HT1080 (cell line): Measurements from ENCODE around the gene ENTPD7. TPM values are rescaled to one million over a fixed set of nuclear protein-coding genes. Genes with fewer than 3 reads are reported as not detected.
"Not testable (repeated sequence)": the region's sequence is repeated elsewhere in the genome, so short reads cannot be mapped to it uniquely, and the experiment has no call there.

Experiments
- DNase-seq: peaks from one replicate; pipeline ENCODE4 v3.0.0-alpha.2; 2015; ENCODE audit warnings: low read depth
- polyA plus RNA-seq, 2 experiments: library from polyadenylated mRNA; depleted of rRNA; stranded (reverse); fragments of >200 nt; gene quantifications; 2 replicates each; pipeline ENCODE4 v1.2.3, GENCODE V29; 2015
- total RNA-seq: library from RNA; depleted of rRNA; stranded (reverse); fragments of >200 nt; shearing (Covaris generic); gene quantifications from 2 replicates; pipeline ENCODE4 v1.2.3, GENCODE V29; 2014; rRNA removed

The ENTPD7 gene, protein sequence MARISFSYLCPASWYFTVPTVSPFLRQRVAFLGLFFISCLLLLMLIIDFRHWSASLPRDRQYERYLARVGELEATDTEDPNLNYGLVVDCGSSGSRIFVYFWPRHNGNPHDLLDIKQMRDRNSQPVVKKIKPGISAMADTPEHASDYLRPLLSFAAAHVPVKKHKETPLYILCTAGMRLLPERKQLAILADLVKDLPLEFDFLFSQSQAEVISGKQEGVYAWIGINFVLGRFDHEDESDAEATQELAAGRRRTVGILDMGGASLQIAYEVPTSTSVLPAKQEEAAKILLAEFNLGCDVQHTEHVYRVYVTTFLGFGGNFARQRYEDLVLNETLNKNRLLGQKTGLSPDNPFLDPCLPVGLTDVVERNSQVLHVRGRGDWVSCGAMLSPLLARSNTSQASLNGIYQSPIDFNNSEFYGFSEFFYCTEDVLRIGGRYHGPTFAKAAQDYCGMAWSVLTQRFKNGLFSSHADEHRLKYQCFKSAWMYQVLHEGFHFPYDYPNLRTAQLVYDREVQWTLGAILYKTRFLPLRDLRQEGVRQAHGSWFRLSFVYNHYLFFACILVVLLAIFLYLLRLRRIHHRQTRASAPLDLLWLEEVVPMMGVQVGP
- total RNA-seq = 14.6 and 15.0 TPM in 2 replicates
- polyA plus RNA-seq (2015; cell fraction: cytosol; rRNA removed) = 6.6 and 8.7 TPM in 2 replicates
- 6.9 and 7.4 TPM in 2 replicates for polyA plus RNA-seq (2015; cell fraction: nucleus; rRNA removed)

DNA sequence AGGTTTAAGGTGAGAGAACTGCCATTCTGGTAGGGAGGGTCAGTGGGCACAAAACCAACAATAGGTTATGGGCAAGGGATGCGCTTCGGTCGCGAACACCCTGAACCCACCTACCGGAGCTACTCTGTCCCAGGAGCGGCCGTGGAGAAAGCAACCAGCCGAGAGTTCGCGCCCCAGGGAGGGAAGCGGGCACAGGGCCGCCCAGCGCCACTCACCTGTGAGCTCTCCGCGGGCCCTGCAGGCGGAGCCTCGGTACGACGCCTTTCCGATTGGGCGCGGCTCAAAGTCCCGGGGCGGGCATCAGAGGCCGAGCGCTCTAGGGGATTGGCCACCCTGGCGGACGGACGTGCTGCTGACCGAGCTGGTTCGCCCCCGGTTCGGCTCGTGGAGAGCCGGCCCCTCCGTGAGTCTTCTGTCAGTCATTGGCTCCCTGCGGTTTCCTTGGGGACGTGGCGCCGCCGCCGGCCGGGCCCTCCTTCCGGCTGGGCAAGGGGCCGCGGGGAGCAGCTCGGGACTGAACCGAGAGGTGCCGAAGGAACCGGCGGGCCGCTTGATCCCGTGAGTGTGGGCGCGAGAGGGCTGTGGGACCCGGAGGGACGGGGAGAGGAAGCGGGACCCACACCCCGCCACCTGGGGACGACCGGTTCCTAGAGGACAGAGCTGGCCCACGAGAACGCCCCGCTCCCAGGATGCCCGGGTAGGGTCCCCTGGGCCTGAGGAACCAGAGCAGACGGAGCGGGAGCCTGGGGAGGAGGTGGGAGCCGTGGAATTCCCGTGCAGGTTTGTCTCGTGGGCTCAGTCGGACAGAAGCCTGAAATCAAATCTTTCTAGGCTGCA, at the start of gene ENTPD7:
ENTPD7 (plus strand) TSS at position 479 of the 837 bp plus-strand sequence. CDS start 448 bp downstream, outside the sequence.
- DNase-seq = peak; percentile 96

DNA sequence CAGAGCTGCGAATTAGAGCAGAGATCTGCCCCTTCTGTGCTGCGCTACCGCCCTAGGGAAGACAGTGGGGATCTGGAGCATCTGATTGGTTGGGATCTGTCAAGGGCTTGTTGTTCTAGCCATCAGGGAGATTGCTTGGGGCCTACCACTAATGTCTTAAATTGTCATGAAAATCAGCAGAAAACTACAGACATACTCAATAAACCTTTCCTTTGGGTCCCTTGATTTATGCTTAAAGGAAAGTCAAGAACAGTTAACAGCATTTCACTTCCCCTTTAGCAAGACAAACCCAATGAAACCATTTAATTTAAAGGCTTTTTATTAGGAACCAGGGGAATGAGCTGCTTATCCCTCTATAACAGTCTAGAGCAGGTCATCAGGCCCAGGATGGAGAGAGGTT, 49.1 kb upstream of the ENTPD7 start:
- DNase-seq = no peak

DNA sequence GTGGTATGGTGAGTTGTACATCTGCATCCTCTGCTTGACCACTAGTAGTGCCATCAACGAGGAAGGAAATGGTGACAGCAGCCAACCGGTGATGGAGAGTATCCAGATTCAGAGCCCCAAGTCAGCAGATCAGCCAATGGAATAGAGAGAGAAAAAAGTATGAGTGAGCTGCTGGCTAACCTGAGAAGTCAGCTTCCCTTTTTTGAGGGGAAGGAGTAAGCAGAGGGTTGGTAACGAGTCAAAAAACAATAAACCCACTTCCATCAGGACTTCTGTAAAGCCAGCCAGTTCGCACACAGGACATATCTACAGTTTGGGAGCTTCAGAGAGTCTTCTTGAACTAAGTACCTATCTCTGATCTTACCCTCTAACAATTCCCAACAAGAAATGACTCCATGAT, 48.0 kb upstream of the ENTPD7 start:
- DNase-seq = no peak

DNA sequence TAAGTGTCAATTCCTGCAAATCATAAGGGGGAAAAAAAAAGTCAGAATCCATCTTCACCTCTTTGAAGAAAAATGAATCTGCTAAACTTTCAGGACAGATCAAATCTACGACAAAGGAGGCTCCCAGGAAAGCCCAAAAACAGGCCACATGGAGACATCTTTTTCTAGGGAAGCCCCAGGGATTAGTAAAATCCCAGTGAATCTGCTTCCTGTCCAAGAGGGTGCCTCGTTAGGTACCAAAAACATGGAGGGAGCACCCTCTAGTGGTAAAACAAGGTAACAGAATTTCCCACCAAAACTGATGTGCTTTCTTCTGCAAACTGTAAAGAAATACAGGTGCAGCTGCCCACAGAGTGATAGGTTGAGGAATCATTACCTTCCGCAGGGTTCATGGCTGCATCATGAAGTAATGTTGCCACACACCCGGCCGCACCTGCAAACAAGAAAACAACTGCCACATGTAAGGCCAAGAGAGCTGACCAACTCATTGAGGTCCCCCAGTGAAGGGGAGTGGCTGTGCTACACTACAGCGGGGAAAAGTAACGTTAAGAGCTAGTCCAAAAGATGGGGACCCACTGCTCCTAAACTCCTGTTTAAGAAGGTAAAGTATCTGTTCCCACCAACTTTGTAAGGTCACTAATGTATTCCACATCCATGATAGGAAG, 47.0 kb upstream of the ENTPD7 start:
- DNase-seq = peak; percentile 60

DNA sequence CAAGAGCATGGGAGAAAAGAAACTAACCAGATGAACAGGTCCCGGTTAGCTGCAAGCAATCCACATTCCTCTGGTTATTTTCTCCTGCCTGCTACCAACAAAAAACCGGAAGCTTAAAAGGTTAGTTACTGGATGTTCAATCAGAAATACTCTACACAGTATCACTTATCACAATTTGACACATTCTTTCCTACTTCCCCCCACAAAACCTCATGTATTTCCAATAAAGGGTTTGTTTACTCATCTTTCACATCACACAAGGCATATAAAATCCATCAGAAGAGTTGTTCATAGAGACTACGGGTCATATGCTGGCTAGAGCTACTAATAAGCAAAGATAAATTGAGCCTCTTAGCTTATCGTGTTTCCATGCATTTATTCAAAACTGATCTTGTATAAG, 43.9 kb upstream of the ENTPD7 start:
- DNase-seq = no peak

DNA sequence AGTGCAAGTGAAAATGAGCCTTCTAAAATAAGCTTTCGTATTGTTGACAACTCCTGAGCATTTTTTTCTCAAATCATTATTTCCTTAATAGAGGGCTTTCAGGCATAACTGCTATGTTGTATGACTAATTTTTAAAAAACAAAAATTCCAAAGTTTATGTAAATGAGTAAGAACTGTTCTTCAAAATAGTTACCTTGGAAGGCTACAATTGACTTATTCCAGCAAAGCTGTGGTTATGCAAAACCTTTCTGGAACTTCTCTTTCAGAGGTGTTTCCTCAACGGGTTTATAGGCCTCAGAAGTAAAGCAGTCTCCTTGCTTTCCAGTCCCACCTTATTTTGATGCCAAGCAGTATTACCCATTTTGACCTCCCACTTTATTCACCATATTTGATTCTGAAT, 41.6 kb upstream of the ENTPD7 start:
- no peak for DNase-seq

DNA sequence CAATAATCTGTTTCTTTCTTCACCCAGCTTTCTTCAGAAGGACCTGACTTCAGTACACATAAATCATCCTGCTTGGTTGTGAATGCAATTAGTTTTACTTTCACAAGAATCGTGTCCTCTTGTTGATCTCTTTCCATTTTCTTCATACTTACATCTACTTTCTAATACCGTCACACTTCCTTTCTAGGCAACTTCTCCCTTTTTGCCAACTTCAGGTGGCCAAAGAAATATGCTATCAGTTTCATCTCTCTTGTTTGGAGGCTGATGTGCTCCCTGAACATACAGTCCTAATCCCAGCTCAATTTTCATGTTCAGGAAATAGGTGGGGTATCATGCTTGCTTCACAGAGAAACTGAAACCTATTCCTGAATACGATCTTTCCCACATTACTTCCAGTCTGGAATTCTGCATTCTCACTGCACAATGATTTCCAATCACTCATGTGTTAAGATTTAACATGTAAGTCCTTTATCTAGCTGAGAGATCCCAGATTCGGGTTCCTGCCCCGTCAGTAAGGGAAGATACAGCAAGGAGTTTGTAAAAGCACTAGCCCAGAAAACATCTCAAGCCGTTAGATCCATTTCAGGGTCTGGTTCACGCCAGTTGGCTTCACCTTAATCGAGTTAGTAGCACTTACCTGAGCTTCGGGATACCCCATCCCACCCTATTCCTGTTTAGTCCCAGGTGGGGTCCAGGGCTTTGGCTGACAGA, 40.1 kb upstream of the ENTPD7 start:
- DNase-seq = peak; percentile 30

DNA sequence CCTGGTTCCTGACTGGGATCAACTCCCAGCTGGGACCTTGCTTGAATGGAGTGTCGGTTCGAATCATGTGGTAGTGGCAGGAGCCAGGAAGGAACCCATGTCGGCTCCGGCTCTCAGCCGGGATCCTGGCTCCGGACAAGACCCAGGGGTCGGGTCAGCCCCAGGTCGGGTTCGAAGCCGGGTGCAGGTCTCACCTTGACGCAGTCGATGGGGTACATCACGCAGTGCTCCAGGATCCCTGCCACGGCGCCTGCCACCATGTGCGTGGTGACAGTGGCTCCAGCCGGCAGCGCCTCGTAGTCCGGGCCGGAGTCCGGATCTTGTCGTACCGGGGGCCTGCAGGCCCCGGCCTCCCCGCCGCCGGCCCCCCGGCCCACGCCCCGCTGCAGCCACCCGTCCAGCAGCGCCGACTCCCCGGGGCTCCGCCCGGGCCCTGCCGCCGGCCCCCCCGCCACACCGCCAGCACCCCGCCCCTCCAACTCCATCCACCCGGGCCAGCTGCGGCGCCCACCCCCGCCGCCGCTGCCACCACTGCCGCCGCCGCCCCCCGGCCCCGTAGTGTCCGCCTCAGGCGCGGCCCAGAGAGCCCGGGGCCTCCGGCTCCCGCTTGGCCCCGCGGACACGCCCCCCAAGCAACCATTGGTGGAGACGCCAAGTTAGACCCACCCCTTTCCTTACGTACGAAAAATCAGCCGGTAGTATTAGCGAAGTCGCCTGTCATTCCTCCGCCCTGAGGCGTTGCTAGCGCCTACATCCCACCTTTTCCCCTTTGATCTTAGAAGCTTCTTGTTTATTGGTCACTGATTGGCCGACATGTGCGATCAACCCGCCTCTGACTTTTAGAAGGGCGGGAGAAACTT, 39.2 kb upstream of the ENTPD7 start, which contains the start of gene SLC25A28:
SLC25A28 (minus strand) TSS at position 589 of the 860 bp plus-strand sequence; CDS start at position 485, 104 bp downstream.
- DNase-seq = peak; percentile 100

DNA sequence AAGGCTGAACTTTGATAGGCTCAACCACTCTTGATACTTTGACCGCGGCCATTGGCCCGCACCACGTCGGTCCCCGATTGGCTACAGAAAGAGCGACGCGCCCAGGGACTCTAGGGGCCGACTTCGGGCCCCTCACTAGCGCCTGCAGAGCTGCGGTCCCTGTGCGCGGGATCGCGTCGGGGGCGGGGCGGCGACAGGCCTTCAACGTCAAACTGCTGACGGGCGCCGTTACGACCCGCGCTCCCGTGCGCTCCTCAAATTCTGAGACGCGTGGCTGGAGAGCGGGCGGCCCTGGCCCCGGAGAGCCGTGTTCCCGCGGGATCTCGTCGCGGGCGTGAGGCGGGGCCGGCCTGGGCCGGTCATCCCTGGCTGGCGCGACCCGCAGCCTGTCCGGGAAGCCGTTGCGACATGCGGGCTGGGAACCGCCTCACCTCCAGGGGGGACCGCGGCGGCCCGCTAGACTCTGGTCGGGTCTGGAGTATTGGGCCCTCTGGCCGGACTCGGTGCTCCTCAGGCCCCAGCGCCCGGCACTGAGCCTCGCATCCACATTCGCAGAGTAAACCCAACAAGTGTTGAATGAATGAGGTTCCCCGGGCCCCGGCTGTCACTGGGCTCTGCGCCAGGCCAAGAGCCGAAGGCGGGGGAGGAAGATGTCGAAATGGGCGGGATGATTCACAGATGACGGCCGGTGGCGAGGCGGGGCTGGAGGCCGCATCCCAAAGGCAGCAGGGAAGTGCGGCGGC, 38.4 kb upstream of the ENTPD7 start:
- peak; percentile 90 for DNase-seq

DNA sequence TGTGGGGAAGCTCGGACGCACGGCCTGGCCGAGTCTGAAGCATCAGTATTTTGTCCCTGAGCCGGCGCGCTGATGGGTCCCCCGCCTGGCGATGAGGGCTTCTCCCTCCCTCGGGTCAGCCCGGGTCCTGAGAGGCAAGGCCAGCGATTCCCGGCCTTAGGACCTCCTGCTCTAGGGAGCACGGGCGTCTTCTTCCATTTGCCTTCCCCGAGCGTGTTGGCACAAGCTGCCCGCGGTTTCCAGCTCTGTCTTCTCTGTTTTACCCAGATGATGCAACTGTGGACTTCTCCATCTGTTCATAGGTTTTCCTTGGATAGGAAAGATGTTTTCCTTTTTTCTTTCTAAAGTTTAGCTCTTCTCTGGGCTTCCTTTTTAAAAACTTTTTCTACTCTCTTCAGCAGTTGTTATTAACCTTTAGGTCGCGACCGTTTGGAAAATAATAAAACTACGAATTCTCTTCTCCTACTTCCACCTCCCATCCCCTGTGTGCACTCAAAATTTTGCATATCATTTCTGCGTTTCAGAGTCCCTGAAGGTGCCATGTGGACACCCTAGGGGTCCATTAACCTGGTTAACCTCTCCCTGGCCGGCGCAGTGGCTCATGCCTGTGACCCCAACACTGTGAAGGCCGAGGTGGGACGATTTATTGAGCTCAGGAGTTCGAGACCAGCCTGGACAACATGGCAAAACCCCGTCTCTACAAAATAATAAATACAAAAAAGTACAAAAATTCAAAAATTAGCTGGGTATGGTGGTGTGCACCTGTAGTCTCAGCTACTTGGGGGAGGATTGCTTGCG, 37.7 kb upstream of the ENTPD7 start:
- no peak for DNase-seq

DNA sequence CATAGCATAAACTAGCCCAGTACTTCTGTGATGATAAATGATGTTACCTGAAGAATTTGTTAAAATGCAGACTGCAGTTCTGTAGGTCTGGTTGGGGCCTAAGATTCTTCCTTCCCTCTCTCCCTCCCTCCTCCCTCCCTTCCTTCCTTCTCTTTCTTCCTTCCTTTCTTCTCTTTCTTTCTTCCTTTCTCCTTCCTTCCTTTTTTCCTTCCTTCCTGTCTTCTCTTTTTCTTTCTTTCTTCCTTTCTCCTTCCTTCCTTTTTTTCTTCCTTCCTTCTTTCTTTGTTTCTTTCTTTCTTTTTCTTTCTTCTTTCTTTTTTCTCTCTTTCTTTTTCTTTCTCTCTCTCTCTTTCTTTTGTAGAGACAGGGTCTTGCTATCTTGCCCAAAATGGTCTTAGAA, 35.4 kb upstream of the ENTPD7 start:
- no peak for DNase-seq

DNA sequence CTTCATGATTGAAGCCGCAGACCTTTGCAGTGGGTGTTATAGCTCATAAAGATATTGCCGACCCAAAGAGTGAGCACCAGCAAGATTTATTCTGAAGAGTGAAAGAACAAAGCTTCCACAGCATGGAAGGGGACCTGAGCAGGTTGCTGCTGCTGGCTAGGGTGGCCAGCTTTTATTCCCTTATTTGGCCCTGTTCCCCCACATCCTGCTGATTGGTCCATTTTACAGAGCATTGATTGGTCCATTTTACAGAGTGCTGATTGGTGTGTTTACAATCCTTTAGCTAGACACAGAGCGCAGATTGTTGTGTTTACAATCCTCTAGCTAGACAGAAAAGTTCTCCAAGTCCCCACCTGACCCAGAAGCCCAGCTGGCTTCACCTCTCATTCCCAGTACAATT, 34.2 kb upstream of the ENTPD7 start:
- not testable (repeated sequence) for DNase-seq

DNA sequence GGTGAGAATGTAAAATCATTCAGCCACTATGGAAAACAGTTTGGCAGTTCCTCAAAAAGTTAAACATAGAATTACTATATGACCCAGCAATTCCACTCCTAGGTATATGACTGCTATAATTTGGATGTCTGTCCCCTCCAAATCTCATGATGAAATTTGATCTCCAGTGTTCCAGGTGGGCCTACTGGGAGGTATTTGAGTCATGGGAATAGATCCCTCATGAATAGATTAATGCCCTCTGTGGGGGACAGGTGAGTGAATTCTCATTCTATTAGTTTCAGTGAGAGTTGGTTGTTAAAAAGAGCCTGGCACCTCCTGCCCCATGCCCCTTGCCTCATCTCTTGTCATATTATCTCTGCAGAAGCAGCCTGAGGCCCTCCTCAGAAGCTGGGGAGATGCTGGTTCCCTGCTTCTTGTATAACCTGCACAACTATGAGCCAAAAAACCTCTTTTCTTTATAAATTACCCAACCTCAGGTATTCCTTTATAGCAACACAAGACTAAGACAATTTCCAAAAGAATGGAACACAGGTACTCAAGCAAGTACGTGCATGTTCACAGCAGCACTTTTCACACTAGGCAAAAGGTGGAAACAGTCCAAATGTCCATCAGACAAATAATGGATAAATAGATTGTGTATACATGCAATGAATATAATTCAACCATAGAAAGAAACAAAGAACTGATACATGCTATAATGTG, 30.2 kb upstream of the ENTPD7 start:
- no peak for DNase-seq

DNA sequence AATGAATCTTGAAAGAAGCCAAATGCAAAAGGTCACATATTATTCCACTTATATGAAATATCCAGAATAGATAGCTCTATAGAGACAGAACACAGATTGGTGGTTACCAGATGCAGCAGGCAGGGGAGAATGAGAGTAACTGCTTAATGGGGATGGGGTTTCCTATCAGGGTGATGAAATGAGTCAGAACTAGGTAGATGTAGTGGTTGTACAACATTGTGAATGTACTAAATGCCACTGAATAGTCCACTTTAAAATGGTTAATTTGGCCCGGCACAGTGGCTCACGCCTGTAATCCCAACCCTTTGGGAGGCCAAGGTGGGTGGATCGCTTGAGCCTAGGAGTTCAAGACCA, 29.7 kb upstream of the ENTPD7 start:
- no peak for DNase-seq

DNA sequence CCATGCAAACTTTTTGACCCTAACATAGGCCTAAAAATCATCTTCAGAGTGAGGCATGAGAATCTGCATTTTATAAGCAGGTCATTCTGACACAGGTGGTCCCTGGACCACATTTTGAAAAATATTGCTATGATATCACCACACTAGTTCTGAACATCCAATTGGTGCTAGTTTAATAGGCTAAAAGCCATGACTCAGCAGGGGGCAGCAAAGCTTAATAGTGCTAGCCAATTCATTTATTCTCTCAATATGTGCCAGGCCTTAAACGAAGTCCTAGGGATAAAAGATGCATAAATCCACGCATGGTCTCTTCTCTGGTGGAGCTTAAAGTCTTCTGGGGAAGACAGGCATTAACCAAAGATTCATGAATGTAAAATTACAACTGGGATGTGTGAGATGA, 28.9 kb upstream of the ENTPD7 start:
- DNase-seq = peak; percentile 44

DNA sequence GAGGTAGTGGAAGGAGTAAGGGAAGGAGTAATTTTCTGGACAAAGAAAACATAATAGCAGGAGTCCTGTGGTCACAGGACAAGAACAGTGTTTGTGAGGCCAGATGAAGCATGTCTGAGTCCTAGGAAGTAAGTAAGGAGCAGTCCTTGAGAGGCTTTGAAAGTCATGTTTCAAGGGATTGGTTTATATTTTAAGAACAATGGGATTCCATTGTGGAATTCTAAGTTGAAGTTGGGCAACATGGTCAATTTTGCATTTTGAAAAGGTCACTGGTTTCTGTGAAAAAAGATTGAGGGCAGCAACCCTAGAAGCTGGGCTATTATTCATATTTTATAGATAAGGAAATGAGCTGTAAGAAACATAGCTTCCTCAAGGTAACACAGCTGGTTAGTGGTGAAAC, 28.3 kb upstream of the ENTPD7 start:
- no peak for DNase-seq

DNA sequence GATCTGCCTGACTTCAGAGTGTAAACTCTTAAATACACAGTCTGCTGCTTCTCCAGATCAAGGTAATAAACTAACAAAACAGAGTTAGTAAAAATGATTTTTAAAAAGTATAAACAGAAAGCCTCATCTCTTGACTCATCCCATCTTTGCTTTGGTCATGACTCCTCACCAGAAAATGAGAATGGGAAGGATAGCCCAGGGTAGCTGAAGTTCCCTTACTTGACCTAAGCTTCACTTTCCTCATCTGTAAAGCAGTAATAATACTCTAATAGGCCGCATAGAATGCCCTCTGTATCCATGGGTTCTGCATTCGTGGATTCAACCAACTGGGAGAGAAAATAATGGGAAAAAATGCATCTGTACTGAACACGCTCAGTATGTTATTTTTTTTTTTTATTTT, 27.8 kb upstream of the ENTPD7 start:
- no peak for DNase-seq
